Fibroblast of skin of back (primary cell): ENCODE data around the gene GOLGA8B.
"Not testable (repeated sequence)": the region's sequence is repeated elsewhere in the genome, so short reads cannot be mapped to it uniquely, and the experiment has no call there.

ENCODE experiments used
- DNase-seq: peaks from one replicate; pipeline ENCODE4 v3.0.0-alpha.2; 2013

GOLGA8B gene

DNA sequence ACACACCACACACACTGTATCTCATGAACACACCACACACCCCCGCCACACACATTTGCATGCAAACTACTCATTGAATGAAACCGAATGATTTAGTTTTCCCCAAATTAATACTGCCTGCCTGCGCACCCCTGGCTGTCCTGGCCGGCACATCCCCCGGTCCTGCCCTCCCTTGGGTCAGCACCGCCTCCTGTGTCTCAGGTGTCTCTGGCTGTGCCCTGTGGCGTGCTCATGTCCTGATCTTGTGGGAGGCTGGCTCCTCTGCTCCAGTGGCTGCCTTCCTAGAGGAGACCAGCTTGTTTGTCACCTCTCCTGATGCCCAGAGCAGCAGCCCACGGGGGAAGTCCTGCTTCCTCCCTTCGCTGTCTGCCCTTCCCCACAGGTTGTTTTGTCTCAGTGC lies 28.7 kb downstream of the GOLGA8B start:
- DNase-seq: not testable (repeated sequence)

DNA sequence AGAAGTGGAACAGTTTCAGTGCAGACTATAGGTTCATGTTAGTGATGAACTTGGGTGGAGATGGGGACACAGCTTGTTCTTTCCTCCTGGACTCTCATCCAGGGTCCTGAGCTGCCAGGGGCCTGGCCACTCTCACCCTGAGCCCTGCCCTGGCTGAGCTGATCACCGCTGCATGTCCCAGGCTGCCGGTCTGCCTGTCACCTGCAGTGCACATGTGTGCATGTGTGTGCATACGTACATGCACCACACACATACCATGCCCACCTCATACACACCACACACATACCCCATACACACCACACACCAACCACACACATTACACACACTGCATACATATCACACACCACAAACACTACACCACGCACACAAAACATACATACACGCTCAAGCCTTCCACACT lies 29.3 kb downstream of the GOLGA8B start:
- not testable (repeated sequence) for DNase-seq

DNA sequence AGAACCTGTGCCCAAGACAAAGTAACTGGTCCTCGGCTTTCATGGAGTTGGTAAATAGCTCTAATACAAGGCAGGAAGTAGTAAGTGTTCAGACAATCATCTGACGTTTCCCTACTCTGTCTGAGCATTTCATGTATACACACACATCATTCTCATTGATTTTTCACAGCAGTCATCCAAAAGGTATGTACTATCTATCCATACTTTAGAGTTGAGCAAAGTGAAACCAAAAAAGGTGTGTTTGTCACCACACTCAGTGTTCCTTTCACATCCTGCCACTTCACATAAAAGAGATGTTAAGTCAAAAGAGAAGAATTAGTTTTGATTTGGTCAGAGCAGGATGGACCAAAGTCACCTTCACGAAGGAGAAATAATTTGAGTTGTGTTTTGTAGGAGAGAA lies 33.3 kb downstream of the GOLGA8B start:
- DNase-seq: not testable (repeated sequence)

DNA sequence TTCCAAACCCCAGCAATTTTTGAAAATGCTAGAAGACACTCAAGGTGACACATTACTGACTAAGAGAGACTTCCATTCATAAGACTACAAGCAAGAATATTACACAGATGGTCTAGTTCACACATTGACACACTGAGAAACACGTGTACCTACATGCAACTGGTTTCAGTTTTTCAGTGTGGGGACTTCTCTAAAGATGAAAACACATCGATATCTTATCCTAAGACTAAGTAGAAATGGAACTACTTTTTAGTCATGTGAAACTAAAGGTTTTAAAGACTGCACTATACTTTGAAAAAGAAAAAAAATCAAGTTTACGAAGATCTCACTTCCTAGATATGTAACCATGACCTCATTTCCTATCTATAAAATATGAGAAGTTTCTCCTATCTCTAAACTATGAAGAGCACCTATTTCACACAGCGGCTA lies 34.1 kb downstream of the GOLGA8B start:
- not testable (repeated sequence) for DNase-seq

DNA sequence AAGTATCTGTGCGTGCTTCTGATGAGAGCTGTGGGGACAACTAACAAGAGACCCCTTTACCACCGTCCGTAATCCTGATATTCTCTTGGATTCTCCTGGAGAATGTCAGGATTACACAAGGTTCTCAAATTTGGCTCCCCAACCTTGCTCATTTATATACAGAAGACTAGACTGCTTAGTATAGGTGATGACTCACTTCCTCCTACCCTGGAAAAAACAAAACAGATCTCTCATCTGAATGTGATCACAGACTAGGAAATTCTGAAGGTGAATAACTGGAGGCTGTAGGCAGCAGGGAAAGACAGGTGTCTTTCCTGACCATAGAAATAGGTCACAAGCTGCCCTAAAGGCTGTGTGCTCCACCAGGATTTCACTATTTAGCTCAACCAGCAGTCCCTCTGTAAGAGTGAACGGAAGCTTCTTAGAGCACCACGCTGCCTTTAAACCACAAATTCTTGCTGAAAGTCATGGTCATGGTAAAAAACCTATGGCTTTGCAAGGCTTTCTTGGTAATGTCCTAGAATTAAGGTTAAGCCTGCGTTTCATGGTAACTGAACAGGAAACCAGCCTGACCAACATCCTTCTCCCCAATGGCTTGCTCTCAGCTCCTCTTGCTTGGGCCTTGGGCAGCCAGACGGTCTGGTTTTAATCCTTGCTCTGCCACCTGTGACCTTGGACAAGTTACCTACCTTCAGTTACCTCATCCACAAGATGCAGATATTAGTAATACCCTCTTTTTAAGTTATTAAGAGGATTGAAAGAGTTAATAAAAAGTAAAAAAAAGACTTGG lies 39.4 kb downstream of the GOLGA8B start:
- DNase-seq: not testable (repeated sequence)

DNA sequence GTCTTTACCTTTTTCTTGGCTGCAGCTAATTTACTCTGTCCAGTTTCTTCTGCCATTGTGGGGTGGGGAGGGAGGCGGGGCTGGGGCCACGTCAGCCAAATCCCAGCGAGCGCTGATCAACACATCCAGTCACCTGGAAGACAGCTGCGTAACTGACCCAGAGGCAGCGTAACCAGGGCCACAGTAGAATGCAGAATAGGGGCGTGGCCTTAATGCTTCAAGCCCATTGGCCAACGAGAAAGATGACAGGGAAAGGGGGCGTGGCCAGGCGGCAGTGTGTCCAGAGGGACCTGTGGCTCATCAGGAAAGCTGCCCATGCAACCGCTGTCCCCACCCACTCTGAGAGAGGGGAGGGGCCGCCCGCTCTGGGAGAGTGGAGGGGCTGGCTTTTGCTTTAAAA lies 47.6 kb downstream of the GOLGA8B start:
- DNase-seq: not testable (repeated sequence)
